ENCODE results near the gene FCHO1. TPM values are rescaled to one million over a fixed set of nuclear protein-coding genes. Genes with fewer than 3 reads are reported as not detected.
"Not testable (repeated sequence)": the region's sequence is repeated elsewhere in the genome, so short reads cannot be mapped to it uniquely, and the experiment has no call there.

Gene FCHO1
- total and polyA plus RNA-seq, 12 donors: 0.91 to 7.1 (median 2.9) TPM

- H3K9me3 ChIP-seq (replicated peaks in 1 of 3): no peaks in the 10 kb centered on the region
- H3K27me3 ChIP-seq: peaks cover 43% of the 10 kb centered on the region
- DNase-seq: no peak
- intact Hi-C loops (cut with DNase I): no loop called here
- TF ChIP-seq CTCF (IDR thresholded peaks at IDR 0.05): no peak
- TF ChIP-seq POLR2A (IDR thresholded peaks at IDR 0.05): no peak
- H3K4me1 ChIP-seq (replicated peaks in 1 of 2): no peaks in the 10 kb centered on the region
- WGBS, 4 donors: 55 to 67% (median 60%) methylated on average over 1 of the region's 1 CpG
- H3K4me3 ChIP-seq: no peak overlapping the region
- no peaks in the 10 kb centered on the region for H3K36me3 ChIP-seq (replicated peaks in 1 of 2)
- no peak overlapping the region for H3K27ac ChIP-seq
Measured at GRCh38 chr19:17796838-17797423, 45.7 kb downstream of the FCHO1 start.

- no peak overlapping the region for H3K4me3 ChIP-seq
- no peaks in the 10 kb centered on the region for H3K36me3 ChIP-seq (replicated peaks in 1 of 2)
- WGBS, 4 donors: 35 to 62% (median 49%) methylated on average over 9 to 11 of the region's 11 CpGs
- peaks cover 43% of the 10 kb centered on the region for H3K27me3 ChIP-seq
- no peaks in the 10 kb centered on the region for H3K9me3 ChIP-seq (replicated peaks in 1 of 3)
- no peak overlapping the region for H3K27ac ChIP-seq
- H3K4me1 ChIP-seq (replicated peaks in 1 of 2): no peaks in the 10 kb centered on the region
- no peak for DNase-seq
- TF ChIP-seq CTCF (IDR thresholded peaks at IDR 0.05) (no peak), POLR2A (IDR thresholded peaks at IDR 0.05) (no peak)
- intact Hi-C loops (cut with DNase I): no loop called here
Measured at GRCh38 chr19:17797424-17798201, 46.3 kb downstream of the FCHO1 start.

GRCh38 chr19:17798599-17798998 is 47.3 kb downstream of the FCHO1 start:
- H3K27ac ChIP-seq; H3K4me1 ChIP-seq (replicated peaks in 1 of 2); intact Hi-C loops (cut with DNase I); DNase-seq; H3K4me3 ChIP-seq; H3K9me3 ChIP-seq (replicated peaks in 1 of 3); H3K36me3 ChIP-seq (replicated peaks in 1 of 2): not testable (repeated sequence)
- H3K27me3 ChIP-seq: peaks cover 41% of the 10 kb centered on the region
- WGBS, 4 donors: 78 to 89% (median 79%) methylated on average over 3 of the region's 3 CpGs

- no peaks in the 10 kb centered on the region for H3K9me3 ChIP-seq (replicated peaks in 1 of 3)
- intact Hi-C loops (cut with DNase I): no loop called here
- peaks cover 10% of the 10 kb centered on the region for H3K27me3 ChIP-seq
- WGBS, 4 donors: 47 to 58% (median 52%) methylated on average over 9 to 12 of the region's 12 CpGs
- DNase-seq: no peak
- H3K4me3 ChIP-seq: no peak overlapping the region
- H3K36me3 ChIP-seq (replicated peaks in 1 of 2): no peaks in the 10 kb centered on the region
- no peaks in the 10 kb centered on the region for H3K4me1 ChIP-seq (replicated peaks in 1 of 2)
- TF ChIP-seq CTCF (IDR thresholded peaks at IDR 0.05): no peak
- no peak overlapping the region for H3K27ac ChIP-seq
Measured at GRCh38 chr19:17802137-17802858, 51.0 kb downstream of the FCHO1 start.
